Spinal cord (tissue), 10 donors: Measurements from ENCODE around the gene ECE1. TPM values are rescaled to one million over a fixed set of nuclear protein-coding genes. Genes with fewer than 3 reads are reported as not detected.

ENCODE experiments used
- DNase-seq, 6 donors: peaks; one replicate each; pipeline versions ENCODE4 v3.0.0 to v3.0.0-alpha.2; 2013 to 2015; ENCODE audit warnings: low spot score in 6 of 6, low read depth in 4 of 6
- H3K27ac ChIP-seq: one replicate; pipeline ENCODE4 v1.5.1; 2013; ENCODE audit warnings: low read depth, low read length, control low read depth
- H3K27me3 ChIP-seq: one replicate; pipeline ENCODE4 v1.6.1; 2013; ENCODE audit warnings: low read length; ENCODE audit not compliant: control insufficient read depth, insufficient read depth
- H3K36me3 ChIP-seq: one replicate; pipeline ENCODE4 v1.6.1; 2013; ENCODE audit warnings: low read length; ENCODE audit not compliant: control insufficient read depth, insufficient read depth
- H3K4me1 ChIP-seq: one replicate; pipeline ENCODE4 v1.6.1; 2013; ENCODE audit warnings: low read length; ENCODE audit not compliant: control insufficient read depth, insufficient read depth
- H3K4me3 ChIP-seq: one replicate; pipeline ENCODE4 v1.5.1; 2013; ENCODE audit warnings: low read depth, low read length, control low read depth
- H3K9me3 ChIP-seq: one replicate; pipeline ENCODE4 v1.6.1; 2013; ENCODE audit warnings: low read length; ENCODE audit not compliant: control insufficient read depth, insufficient read depth
- WGBS: methylation state at CpG from one replicate; pipeline ENCODE4 v1.1.5; 2013; ENCODE audit warnings: missing lambda C conversion rate; ENCODE audit not compliant: insufficient coverage; 5-methylcytosine and 5-hydroxymethylcytosine counted together
- polyA plus RNA-seq, 2 donors: library from polyadenylated mRNA; unstranded; fragments of 120-200 nt; gene quantifications; one replicate each; pipeline ENCODE4 v1.2.1, GENCODE V29; 2013; ENCODE audit not compliant: insufficient read length in 2 of 2
- total RNA-seq, 2 donors: library from RNA; depleted of rRNA in 1 of 2; stranded (reverse); fragments of 120-200 nt in 1 of 2; fragments of >200 nt in 1 of 2; gene quantifications; one replicate each; pipeline versions ENCODE4 v1.2.3 to v1.2.4, GENCODE V29; 2013 to 2014
- donor health status: healthy.

Gene ECE1
- total and polyA plus RNA-seq, 4 donors = 21.2 to 33.9 (median 27.1) TPM

DNA sequence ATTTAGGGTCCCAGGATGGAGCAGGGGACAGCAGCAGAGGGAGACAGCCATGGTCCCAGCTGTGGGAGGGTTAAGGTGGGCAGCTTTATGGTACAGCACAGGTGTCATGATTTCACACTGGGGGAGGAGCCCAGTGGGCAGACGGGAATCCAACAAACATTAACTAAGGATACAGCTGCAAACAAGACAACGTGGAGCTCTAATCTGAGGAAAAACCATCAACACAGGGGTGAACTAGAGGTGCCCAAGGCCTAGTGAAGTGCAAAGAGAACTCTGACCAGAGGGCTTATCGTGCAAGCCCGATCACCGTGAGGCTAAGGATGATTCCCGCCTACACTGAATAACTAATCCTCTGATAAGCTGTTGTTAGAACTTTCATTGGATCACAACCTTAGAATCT lies 18.7 kb downstream of the ECE1 start:
- Histone ChIP-seq H3K27ac (no peak overlapping the region), H3K4me3 (no peak overlapping the region), H3K36me3 (peaks cover 34% of the 10 kb centered on the region), H3K27me3 (no peaks in the 10 kb centered on the region), H3K9me3 (no peaks in the 10 kb centered on the region), H3K4me1 (peaks cover 21% of the 10 kb centered on the region)
- DNase-seq = no peak
- 92% methylated on average over 5 of the region's 6 CpGs for WGBS

DNA sequence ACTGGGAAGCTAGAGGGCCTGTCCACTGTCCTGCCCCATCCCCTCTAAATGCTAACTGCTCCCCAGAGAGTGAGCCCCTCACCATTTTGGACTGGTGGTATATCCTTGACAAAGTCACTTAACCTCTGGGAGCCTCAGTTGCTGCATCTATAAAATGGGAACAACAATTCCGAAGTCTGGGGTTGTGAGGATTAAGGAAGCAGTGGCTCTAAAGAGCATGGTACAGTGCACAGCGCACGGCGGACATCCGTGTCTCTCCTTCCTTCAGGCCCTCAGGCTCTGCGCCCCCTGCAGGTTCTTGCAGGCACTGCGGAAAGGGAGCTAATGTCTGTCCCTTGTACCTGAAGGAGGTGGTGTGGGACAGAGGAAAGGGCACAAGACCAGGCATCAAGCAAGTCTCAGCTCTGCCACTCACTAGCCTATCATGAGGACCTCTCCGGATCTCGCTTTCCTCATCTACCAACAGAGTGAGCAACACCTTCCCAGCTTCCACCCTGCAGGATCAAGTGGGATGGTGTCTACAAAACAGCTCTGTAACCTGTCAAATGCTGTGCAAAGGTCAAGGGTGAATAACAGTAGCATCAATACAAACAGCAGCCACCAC lies 20.1 kb downstream of the ECE1 start:
- Histone ChIP-seq H3K36me3 (peaks cover 34% of the 10 kb centered on the region), H3K27ac (no peak overlapping the region), H3K9me3 (no peaks in the 10 kb centered on the region), H3K4me3 (no peak overlapping the region), H3K27me3 (no peaks in the 10 kb centered on the region), H3K4me1 (peaks cover 16% of the 10 kb centered on the region)
- 68% methylated on average over 8 of the region's 9 CpGs for WGBS
- no peak for DNase-seq

DNA sequence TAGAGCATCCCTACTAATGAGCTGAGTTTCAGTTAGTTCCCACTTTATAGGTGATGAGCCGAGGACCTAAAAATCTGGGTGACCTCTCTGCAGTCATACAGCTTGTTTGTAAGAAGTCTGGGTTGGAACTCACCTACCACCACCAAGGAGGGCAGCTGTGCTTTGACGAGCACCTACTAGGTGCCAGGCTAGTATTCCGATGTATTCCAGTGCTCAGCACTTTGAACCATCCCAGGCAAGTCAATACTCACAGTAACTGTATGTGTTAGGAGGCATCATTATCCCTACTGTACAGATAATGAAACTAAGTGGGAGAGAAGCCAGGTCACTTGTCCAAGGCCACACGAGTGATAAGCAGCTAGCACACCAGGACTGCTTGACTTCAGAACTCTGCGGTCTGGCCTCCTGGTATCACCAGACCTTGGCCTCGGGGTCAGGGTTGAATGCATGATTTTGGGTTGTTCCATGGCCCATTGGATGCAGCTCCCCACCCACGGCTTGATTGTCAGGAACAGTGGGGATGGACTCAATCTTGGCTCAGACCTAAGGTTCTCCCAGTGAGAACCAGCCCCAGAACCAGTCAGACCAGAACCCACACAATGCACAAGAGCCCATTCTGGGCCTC lies 20.7 kb downstream of the ECE1 start:
- peaks cover 16% of the 10 kb centered on the region for H3K4me1 ChIP-seq
- no peak overlapping the region for H3K4me3 ChIP-seq
- WGBS = 81% methylated on average over 3 of the region's 7 CpGs
- H3K9me3 ChIP-seq = no peaks in the 10 kb centered on the region
- peaks cover 34% of the 10 kb centered on the region for H3K36me3 ChIP-seq
- H3K27me3 ChIP-seq = no peaks in the 10 kb centered on the region
- DNase-seq = no peak
- H3K27ac ChIP-seq = no peak overlapping the region

DNA sequence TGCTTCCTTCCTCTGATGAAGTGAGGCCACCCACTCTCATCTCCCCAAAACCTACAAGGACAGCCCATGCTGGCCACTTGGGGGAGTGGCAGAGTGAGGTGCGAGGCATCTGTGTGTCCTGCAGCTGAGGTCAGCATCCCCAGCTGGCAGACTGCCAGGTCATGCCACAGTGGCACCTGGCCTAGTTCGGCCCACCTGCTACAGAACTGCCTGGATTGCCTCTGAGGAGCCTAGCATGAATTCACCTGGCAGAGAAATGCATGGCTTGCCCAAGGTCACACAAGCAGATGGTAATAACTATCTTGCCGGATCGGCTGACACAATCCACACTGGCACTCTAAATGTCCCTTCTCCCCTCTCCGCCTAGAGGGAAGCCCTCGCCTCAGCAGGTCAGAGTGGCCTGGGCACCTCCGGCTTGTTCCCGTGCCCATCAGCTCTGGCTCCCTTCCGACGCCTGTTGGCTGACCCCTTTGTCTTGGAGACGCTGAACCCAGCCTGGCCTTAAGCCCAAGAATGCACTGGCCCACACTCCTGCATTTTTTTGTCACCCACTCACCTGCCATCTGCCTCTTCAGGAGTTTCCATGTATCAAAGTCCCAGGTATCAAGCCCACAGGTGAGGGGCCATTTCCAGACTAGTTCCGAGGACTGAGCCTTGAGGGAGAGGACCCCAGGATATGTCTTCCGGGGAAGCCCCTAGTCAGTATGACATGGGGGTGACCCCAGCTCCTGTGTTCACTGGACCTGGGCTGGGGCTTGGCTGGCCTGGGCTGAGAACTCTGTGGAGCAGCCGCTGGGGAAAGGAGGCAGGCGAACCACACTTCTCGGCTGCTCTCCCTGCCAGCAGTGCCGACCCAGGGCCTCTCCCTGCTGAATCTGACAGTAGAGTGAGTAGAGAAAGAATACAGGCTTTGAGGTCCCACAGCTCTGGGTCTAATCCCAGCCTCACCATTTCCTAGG lies 21.7 kb downstream of the ECE1 start:
- WGBS = 82% methylated on average over 13 of the region's 17 CpGs
- Histone ChIP-seq H3K9me3 (no peaks in the 10 kb centered on the region), H3K4me3 (no peak overlapping the region), H3K36me3 (peaks cover 33% of the 10 kb centered on the region), H3K27me3 (no peaks in the 10 kb centered on the region), H3K27ac (no peak overlapping the region), H3K4me1 (peaks cover 17% of the 10 kb centered on the region)
- DNase-seq = no peak

DNA sequence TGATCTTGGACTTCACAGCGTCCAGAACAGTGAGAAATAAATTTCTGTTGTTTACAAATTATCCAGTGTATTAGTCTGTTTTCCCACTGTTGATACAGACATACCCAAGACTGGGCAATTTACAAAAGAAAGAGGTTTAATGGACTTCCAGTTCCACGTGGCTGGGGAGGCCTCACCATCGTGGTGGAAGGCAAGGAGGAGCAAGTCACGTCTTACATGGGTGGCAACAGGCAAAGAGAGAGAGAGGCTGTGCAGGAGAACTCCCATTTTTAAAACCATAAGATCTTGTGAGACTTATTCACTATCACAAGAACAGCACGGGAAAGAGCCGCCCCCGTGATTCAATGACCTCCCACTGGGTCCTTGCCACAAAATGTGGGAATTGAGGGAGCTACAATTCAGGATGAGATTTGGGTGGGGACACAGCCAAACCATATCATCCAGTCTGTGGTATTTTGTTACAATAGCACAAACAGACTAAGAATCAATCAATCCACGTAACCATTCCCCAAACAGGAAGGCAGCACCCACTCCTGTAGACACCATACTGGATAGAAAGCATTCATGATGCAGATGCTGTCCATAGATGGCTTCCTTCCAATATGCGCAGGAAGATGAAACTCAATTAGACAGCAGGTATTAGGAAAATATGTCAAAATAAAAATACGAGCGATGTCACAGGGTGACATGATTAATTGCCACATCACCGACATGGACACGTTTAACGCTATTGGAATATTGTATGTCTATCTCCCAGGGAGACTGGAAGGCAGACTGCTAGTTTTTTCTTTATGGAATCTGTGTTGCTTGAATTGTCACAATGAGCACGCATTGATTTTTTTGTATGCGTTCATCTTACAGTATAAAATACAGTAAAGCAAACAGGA lies 22.8 kb downstream of the ECE1 start:
- H3K27ac ChIP-seq = no peak overlapping the region
- H3K9me3 ChIP-seq = no peaks in the 10 kb centered on the region
- no peak for DNase-seq
- peaks cover 28% of the 10 kb centered on the region for H3K36me3 ChIP-seq
- 90% methylated on average over 6 of the region's 16 CpGs for WGBS
- no peaks in the 10 kb centered on the region for H3K27me3 ChIP-seq
- H3K4me3 ChIP-seq = no peak overlapping the region
- peaks cover 28% of the 10 kb centered on the region for H3K4me1 ChIP-seq

DNA sequence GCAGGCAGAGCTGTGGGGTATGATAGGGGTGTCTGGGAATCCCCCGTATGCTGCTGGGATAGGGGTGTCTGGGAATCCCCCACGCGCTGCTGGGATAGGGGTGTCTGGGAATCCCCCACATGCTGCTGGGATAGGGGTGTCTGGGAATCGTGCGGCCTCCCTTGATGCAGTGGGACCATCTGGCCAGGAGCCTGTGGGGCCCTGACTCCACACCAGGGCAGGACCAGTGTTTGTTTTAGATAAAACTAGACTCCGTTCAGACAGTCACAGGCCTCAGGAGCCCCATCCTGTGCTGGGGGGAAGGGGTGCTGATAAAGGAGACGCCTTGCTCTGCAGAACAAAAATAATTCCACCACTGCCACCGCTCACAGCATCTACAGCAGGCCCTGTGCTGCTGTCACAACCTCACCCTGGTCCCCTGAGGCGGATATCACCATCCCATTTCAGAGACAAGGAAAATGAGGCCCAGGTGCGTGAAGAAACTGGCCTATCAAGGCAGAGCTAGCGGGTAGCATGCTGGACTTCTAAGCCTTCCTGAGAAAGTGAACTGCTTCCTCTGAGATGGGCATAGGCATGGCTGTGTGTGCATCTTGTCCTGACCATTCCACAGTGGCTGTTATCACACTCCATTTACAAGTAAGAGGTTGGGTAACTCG lies 24.0 kb downstream of the ECE1 start:
- Histone ChIP-seq H3K4me3 (no peak overlapping the region), H3K9me3 (no peaks in the 10 kb centered on the region), H3K36me3 (peaks cover 22% of the 10 kb centered on the region), H3K4me1 (peaks cover 39% of the 10 kb centered on the region), H3K27ac (no peak overlapping the region), H3K27me3 (no peaks in the 10 kb centered on the region)
- 86% methylated on average over 10 of the region's 12 CpGs for WGBS
- DNase-seq = no peak

DNA sequence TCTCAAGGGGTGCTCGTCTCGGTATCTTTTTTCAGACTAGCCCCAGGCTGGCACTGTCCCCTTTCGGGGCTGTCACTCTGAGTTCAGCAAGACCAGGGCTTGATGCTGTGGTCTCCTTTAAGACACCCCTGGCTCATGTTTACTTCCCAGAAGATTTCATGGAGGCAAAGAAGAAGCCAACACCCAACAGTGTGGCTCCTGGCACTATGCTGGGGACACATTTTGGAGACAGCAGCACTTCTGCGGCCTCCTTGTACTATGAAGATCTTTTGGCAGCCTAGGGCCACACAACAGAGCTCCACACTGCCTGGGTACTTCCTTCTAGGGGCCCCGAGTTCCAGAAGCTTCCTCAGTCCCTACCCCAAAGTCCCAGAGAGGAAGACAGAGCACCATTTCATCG lies 24.6 kb downstream of the ECE1 start:
- WGBS = 89% methylated on average over 5 of the region's 6 CpGs
- H3K27ac ChIP-seq = no peak overlapping the region
- peaks cover 20% of the 10 kb centered on the region for H3K36me3 ChIP-seq
- no peak for DNase-seq
- H3K27me3 ChIP-seq = no peaks in the 10 kb centered on the region
- peaks cover 43% of the 10 kb centered on the region for H3K4me1 ChIP-seq
- H3K9me3 ChIP-seq = no peaks in the 10 kb centered on the region
- no peak overlapping the region for H3K4me3 ChIP-seq

DNA sequence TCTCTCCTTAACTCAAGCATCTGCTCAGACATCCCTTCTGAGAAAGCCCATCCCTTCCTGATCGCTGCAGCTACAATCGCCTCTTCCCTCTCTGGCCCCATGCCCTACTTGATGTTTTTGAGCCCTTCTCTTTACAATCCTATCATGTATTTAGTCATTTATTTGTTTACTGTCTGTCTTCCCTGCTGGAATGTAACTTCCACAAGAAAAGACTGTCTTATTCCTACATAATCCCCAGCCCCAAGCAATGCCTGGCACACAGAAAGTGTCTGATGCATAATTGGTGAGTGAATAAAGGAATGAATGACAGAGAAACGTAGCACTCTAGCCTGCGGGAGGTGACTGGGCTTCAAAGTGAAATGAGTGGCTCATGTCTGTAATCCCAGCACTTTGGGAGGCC lies 25.4 kb downstream of the ECE1 start:
- Histone ChIP-seq H3K9me3 (no peaks in the 10 kb centered on the region), H3K27ac (no peak overlapping the region), H3K4me1 (peaks cover 51% of the 10 kb centered on the region), H3K36me3 (peaks cover 23% of the 10 kb centered on the region), H3K4me3 (no peak overlapping the region), H3K27me3 (no peaks in the 10 kb centered on the region)
- no peak for DNase-seq
- 44% methylated on average over 4 of the region's 4 CpGs for WGBS
